Measurements from ENCODE around the gene GNG3.
"Not testable (repeated sequence)": the region's sequence is repeated elsewhere in the genome, so short reads cannot be mapped to it uniquely, and the experiment has no call there.

Gene GNG3

DNA sequence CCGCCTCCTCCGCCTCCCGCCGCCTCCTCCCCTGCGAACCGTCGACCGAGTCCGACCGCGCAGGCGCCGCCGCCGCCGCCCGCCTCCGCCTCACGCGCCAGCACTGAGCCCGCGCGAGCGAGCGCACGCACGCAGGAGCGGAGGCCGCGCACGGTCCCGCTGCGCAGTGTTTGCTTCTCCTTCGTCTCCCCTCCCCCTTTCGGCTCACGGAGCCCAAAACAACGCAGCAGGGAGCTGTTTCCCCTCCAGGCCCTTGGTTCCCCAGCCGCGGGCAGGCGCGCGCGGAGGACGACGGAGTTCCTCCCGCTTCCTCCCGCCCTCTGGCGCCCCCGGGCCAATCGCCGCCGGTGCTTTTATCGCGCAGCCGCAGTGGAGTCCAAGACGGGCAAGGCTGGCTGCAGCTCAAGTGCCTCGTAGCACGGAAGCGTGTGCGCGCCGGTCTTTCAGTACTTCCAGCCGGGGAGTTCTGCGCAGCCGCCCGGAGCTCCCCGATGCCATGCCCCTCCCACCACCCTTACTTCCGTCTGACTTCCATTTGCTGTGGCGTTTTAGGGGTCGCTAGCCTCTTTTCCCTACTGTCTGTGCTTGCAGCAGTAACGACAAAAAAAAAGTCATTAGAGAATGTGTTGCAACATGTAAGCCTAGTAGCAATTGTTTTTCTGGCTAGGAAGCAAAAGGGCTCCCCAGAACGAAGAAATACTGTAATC lies 19.8 kb downstream of the GNG3 start, which contains the start of gene HNRNPUL2:
Gene HNRNPUL2, minus strand, starts transcription at position 293 of the 707 bp plus-strand sequence. CDS start 301 bp downstream, outside the sequence.
- peak within 1 kb of the TSS; percentile 78 for H3K4me3 ChIP-seq (ENCODE audit: low read depth, low read length)
- peak; percentile 96 for DNase-seq (ENCODE audit: low read depth)
- no peak for TF ChIP-seq CTCF (IDR thresholded peaks at IDR 0.05; ENCODE audit: control insufficient read depth, extremely low read depth, insufficient read depth)

DNA sequence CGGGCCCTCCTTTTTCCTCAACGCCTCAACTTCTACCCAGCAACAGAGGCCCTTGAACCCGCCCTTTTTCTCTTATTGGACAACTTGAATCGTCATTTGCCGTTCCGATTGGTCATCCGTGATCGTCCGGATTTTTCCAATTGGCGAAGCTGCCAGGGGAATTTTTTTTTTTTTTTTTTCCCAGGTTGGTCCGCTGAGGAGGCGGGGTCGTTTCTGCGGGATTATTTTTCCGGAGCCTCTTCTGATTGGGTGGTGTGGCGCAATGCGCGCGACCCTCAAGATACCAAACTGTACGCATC lies 20.3 kb downstream of the GNG3 start:
- DNase-seq (ENCODE audit: low read depth): peak; percentile 97
- TF ChIP-seq CTCF (IDR thresholded peaks at IDR 0.05; ENCODE audit: control insufficient read depth, extremely low read depth, insufficient read depth): no peak
- peak overlapping the region; percentile 78 for H3K4me3 ChIP-seq (ENCODE audit: low read depth, low read length)

- H3K4me3 ChIP-seq (ENCODE audit: low read depth, low read length): peak within 1 kb of the TSS; percentile 78
- TF ChIP-seq CTCF (IDR thresholded peaks at IDR 0.05; ENCODE audit: control insufficient read depth, extremely low read depth, insufficient read depth): no peak
- DNase-seq (ENCODE audit: low read depth): no peak
Observed at GRCh38 chr11:62728171-62728988, 20.9 kb downstream of the GNG3 start, which contains the start of gene TTC9C. Gene TTC9C, plus strand, starts transcription at chr11:62728486. Its CDS starts 363 bp downstream, at chr11:62728849.

DNA sequence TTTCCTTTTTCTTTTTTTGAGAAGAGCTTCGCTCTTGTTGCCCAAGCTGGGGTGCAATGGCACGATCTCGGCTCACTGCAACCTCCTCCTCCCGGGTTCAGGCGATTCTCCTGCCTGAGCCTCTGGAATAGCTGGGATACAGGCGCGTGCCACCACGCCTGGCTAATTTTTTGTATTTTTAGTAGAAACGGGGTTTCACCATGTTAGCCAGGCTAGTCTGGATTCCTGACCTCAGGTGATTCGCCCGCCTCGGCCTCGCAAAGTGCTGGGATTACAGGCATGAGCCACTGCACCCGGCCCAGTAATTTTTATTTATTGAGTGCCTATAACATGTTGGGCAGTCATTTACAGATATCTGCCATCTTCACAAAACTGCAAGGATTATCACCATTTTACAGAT lies 22.6 kb downstream of the GNG3 start:
- DNase-seq (ENCODE audit: low read depth): not testable (repeated sequence)
- H3K4me3 ChIP-seq (ENCODE audit: low read depth, low read length): peak overlapping the region; percentile 78

- H3K4me3 ChIP-seq (ENCODE audit: low read depth, low read length): no peak overlapping the region
- no peak for DNase-seq (ENCODE audit: low read depth)
- TF ChIP-seq CTCF (IDR thresholded peaks at IDR 0.05; ENCODE audit: control insufficient read depth, extremely low read depth, insufficient read depth): peak; percentile 14; the same call in 1 of the 2 replicates
Observed at GRCh38 chr11:62732830-62733229, 25.4 kb downstream of the GNG3 start.

DNA sequence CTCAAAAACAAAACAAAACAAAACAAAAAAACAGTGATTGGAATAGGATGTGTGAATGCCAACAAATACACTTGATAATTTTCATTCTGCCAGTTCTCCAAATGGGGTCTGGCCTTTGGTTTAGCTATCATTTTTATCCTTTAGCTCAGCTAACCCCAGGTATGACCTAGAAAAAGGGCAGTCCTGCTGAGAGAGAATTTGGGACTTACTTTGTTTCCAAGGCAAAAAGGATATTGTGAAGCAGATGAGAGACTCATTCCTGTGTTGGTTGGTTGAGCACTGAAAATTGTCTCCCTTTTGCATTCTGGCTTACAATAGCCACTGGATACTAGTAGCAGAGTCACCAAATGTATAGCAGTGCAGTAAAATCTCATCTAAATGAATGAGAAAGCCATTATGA lies 29.7 kb downstream of the GNG3 start:
- no peak for TF ChIP-seq CTCF (IDR thresholded peaks at IDR 0.05; ENCODE audit: control insufficient read depth, extremely low read depth, insufficient read depth)
- DNase-seq (ENCODE audit: low read depth): no peak
- H3K4me3 ChIP-seq (ENCODE audit: low read depth, low read length): no peak overlapping the region

- no peak for TF ChIP-seq CTCF (IDR thresholded peaks at IDR 0.05; ENCODE audit: control insufficient read depth, extremely low read depth, insufficient read depth)
- no peak overlapping the region for H3K4me3 ChIP-seq (ENCODE audit: low read depth, low read length)
- DNase-seq (ENCODE audit: low read depth): no peak
Observed at GRCh38 chr11:62747475-62748160, 40.1 kb downstream of the GNG3 start.

DNA sequence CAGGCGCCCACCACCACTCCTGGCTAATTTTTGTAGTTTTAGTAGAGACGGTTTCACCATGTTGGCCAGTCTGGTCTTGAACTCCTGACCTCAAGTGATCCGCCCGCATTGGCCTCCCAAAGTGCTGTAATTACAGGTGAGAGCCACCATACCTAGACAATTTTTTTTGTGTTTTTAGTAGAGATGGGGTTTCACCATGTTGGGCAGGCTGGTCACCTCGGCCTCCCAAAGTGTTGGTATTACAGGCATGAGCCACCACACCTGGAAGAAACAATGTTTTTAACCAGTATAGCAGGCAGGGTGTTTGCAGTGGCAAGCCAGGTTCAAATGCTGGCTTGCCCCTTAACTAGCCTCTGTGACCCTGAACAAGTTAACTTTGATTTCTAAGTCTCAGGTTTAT lies 42.5 kb downstream of the GNG3 start:
- not testable (repeated sequence) for H3K4me3 ChIP-seq (ENCODE audit: low read depth, low read length); DNase-seq (ENCODE audit: low read depth)

Measured in LNCaP clone FGC (cell line).